Endothelial cell (in vitro differentiated cells): ENCODE results near the gene ADARB2. TPM values are rescaled to one million over a fixed set of nuclear protein-coding genes. Genes with fewer than 3 reads are reported as not detected.

Experiments used
- DNase-seq: peaks from one replicate; pipeline ENCODE4 v3.0.0; 2021; ENCODE audit warnings: low spot score
- H3K27ac Mint-ChIP-seq: one replicate; pipeline ENCODE4 v1.8.0; 2021; ENCODE audit warnings: mixed read lengths, inconsistent platforms; ENCODE audit not compliant: unreplicated experiment
- H3K27me3 Mint-ChIP-seq: one replicate; pipeline ENCODE4 v1.8.0; 2021; ENCODE audit warnings: mild to moderate bottlenecking, moderate library complexity, mixed read lengths, inconsistent platforms; ENCODE audit not compliant: unreplicated experiment
- H3K36me3 Mint-ChIP-seq: one replicate; pipeline ENCODE4 v1.8.0; 2021; ENCODE audit warnings: mild to moderate bottlenecking, low read depth, mixed read lengths, inconsistent platforms; ENCODE audit not compliant: unreplicated experiment
- H3K4me1 Mint-ChIP-seq: one replicate; pipeline ENCODE4 v1.8.0; 2021; ENCODE audit warnings: mild to moderate bottlenecking, mixed read lengths, inconsistent platforms; ENCODE audit not compliant: unreplicated experiment
- H3K4me3 Mint-ChIP-seq: one replicate; pipeline ENCODE4 v1.8.0; 2021; ENCODE audit warnings: mild to moderate bottlenecking, mixed read lengths, inconsistent platforms; ENCODE audit not compliant: unreplicated experiment
- H3K9me3 Mint-ChIP-seq: one replicate; pipeline ENCODE4 v1.8.0; 2021; ENCODE audit warnings: mixed read lengths, inconsistent platforms; ENCODE audit not compliant: unreplicated experiment
- CTCF ChIP-seq: fragments of 200-600 bp; sonication (generic); IDR thresholded peaks from one replicate; pipeline ENCODE4 v1.5.0; 2021; ENCODE audit warnings: antibody characterized with exemption; ENCODE audit not compliant: unreplicated experiment
- total RNA-seq: library from RNA; stranded (reverse); fragmentation: NEBNext Ultra II Directional; extraction: Animal tissue kit (Norgen Biotek cat#: 25700); gene quantifications from one replicate; pipeline ENCODE4 v1.2.1, GENCODE V29; 2021; ENCODE audit not compliant: unreplicated experiment

The ADARB2 gene
- total RNA-seq, 1 donor from 2014 or later = 54.9 TPM

GRCh38 chr10:1643908-1644179, 93.5 kb downstream of the ADARB2 start:
- DNase-seq = no peak
- Mint-ChIP-seq H3K36me3 (no peaks in the 10 kb centered on the region), H3K9me3 (no peaks in the 10 kb centered on the region), H3K27me3 (no peaks in the 10 kb centered on the region), H3K4me1 (no peaks in the 10 kb centered on the region), H3K27ac (no peak overlapping the region), H3K4me3 (no peak overlapping the region)
- no peak for TF ChIP-seq CTCF

- peak; percentile 72 for DNase-seq
- no peaks in the 10 kb centered on the region for H3K4me1 Mint-ChIP-seq
- no peaks in the 10 kb centered on the region for H3K9me3 Mint-ChIP-seq
- H3K27ac Mint-ChIP-seq = no peak overlapping the region
- H3K4me3 Mint-ChIP-seq = no peak overlapping the region
- TF ChIP-seq CTCF = no peak
- no peaks in the 10 kb centered on the region for H3K36me3 Mint-ChIP-seq
- no peaks in the 10 kb centered on the region for H3K27me3 Mint-ChIP-seq
These were observed 94.0 kb downstream of the ADARB2 start for GRCh38 chr10:1643161-1643907.

GRCh38 chr10:1642600-1643160, 94.6 kb downstream of the ADARB2 start:
- Mint-ChIP-seq H3K4me3 (no peak overlapping the region), H3K36me3 (no peaks in the 10 kb centered on the region), H3K4me1 (no peaks in the 10 kb centered on the region), H3K9me3 (no peaks in the 10 kb centered on the region), H3K27ac (no peak overlapping the region), H3K27me3 (no peaks in the 10 kb centered on the region)
- no peak for DNase-seq
- no peak for TF ChIP-seq CTCF

GRCh38 chr10:1641402-1641801, 95.9 kb downstream of the ADARB2 start:
- TF ChIP-seq CTCF = no peak
- no peak for DNase-seq
- Mint-ChIP-seq H3K9me3 (no peaks in the 10 kb centered on the region), H3K27me3 (no peaks in the 10 kb centered on the region), H3K36me3 (no peaks in the 10 kb centered on the region), H3K4me1 (no peaks in the 10 kb centered on the region), H3K27ac (no peak overlapping the region), H3K4me3 (no peak overlapping the region)

GRCh38 chr10:1638889-1639419, 98.4 kb downstream of the ADARB2 start:
- Mint-ChIP-seq H3K27me3 (no peaks in the 10 kb centered on the region), H3K9me3 (no peaks in the 10 kb centered on the region), H3K36me3 (no peaks in the 10 kb centered on the region), H3K4me3 (no peak overlapping the region), H3K27ac (no peak overlapping the region), H3K4me1 (no peaks in the 10 kb centered on the region)
- DNase-seq = no peak
- no peak for TF ChIP-seq CTCF
